Stimulated activated CD4-positive, alpha-beta T cell treated with anti-CD3 and anti-CD28 coated beads, Interleukin-1b, Interleukin-23, amount 100 ng/mL, for 24 hours (primary cell): ENCODE results near the gene INPP4B.

Experiments
- DNase-seq, 4 experiments: peaks; one replicate each; pipeline ENCODE4 v3.0.0-alpha.2; 2020; ENCODE audit warnings: low read depth in 4 of 4, low spot score in 1 of 4

Gene INPP4B

GRCh38 chr4:142485452-142485851 is 360.6 kb downstream of the INPP4B start:
- no peak for DNase-seq

- DNase-seq = no peak
These were observed 365.9 kb downstream of the INPP4B start for GRCh38 chr4:142480244-142480643.

GRCh38 chr4:142475663-142476062 is 370.4 kb downstream of the INPP4B start:
- DNase-seq = no peak

GRCh38 chr4:142474398-142475087 is 371.6 kb downstream of the INPP4B start:
- DNase-seq = no peak

GRCh38 chr4:142473960-142474338 is 372.2 kb downstream of the INPP4B start:
- no peak for DNase-seq

- DNase-seq = no peak
These were observed 372.7 kb downstream of the INPP4B start for GRCh38 chr4:142473218-142473959.

GRCh38 chr4:142467088-142467487 is 379.0 kb downstream of the INPP4B start:
- no peak for DNase-seq

- DNase-seq = no peak
These were observed 380.6 kb downstream of the INPP4B start for GRCh38 chr4:142465526-142465925.

- DNase-seq = no peak
These were observed 382.9 kb downstream of the INPP4B start for GRCh38 chr4:142463206-142463605.

- no peak for DNase-seq
These were observed 393.8 kb downstream of the INPP4B start for GRCh38 chr4:142452161-142452855.

- no peak for DNase-seq
These were observed 396.2 kb downstream of the INPP4B start for GRCh38 chr4:142449771-142450373.

GRCh38 chr4:142447009-142447408 is 399.1 kb downstream of the INPP4B start:
- no peak for DNase-seq

GRCh38 chr4:142443469-142443868 is 402.6 kb downstream of the INPP4B start:
- no peak for DNase-seq

GRCh38 chr4:142440093-142440492 is 406.0 kb downstream of the INPP4B start:
- no peak for DNase-seq

GRCh38 chr4:142435599-142436235 is 410.4 kb downstream of the INPP4B start:
- no peak for DNase-seq

- no peak for DNase-seq
These were observed 411.4 kb downstream of the INPP4B start for GRCh38 chr4:142434519-142435224.

- DNase-seq = no peak
These were observed 417.4 kb downstream of the INPP4B start for GRCh38 chr4:142428715-142429114.

- DNase-seq = no peak
These were observed 418.6 kb downstream of the INPP4B start for GRCh38 chr4:142427456-142427855.

GRCh38 chr4:142423861-142424260 is 422.2 kb downstream of the INPP4B start:
- no peak for DNase-seq

GRCh38 chr4:142420311-142421095 is 425.6 kb downstream of the INPP4B start:
- no peak for DNase-seq
